ENCODE data around the gene CDH23.

Gene CDH23

GRCh38 chr10:71636588-71636987 lies 239.9 kb downstream of the CDH23 start:
- TF ChIP-seq, protein P1, sequence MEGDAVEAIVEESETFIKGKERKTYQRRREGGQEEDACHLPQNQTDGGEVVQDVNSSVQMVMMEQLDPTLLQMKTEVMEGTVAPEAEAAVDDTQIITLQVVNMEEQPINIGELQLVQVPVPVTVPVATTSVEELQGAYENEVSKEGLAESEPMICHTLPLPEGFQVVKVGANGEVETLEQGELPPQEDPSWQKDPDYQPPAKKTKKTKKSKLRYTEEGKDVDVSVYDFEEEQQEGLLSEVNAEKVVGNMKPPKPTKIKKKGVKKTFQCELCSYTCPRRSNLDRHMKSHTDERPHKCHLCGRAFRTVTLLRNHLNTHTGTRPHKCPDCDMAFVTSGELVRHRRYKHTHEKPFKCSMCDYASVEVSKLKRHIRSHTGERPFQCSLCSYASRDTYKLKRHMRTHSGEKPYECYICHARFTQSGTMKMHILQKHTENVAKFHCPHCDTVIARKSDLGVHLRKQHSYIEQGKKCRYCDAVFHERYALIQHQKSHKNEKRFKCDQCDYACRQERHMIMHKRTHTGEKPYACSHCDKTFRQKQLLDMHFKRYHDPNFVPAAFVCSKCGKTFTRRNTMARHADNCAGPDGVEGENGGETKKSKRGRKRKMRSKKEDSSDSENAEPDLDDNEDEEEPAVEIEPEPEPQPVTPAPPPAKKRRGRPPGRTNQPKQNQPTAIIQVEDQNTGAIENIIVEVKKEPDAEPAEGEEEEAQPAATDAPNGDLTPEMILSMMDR (conservative IDR thresholded peaks at IDR 0.05; ENCODE audit: low read depth), result no peak
- POLR2A ChIA-PET (ENCODE audit: low non-redundant PET), result no interaction called here
- CTCF ChIA-PET, result interaction anchor here (0.9 to 1.0 kb wide), 3 partner anchors 28 to 317 kb away, joined by 3 to 12 read pairs (median 4); partner anchors contain the start of gene SLC29A3
- DNase-seq (ENCODE audit: low spot score), result no peak
- no peak overlapping the region for H3K27ac ChIP-seq

DNA sequence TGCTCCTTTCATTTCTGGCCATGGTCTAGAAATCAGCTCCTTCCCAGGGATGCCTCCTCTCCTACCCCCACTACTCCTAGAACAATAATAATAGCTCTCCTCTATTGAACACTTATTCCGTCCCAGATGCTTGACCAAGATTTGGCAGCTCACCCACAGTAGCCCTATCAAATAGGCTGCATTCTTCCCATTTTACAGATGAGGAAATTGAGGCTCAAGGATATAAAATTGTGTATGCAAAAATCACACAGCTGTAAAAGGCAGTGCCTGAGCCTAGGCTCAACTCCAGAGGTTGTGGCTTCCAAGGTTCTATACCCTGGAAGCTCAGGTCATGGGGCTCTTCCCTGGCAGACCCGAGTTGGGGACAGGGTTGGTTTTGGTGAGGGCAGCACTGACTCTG lies 240.6 kb downstream of the CDH23 start:
- POLR2A ChIA-PET (ENCODE audit: low non-redundant PET), result no interaction called here
- CTCF ChIA-PET, result interaction anchor here (1.0 kb wide), 1 partner anchor 28 kb away, joined by 12 read pairs; no protein-coding TSS in a partner anchor
- no peak overlapping the region for H3K27ac ChIP-seq
- no peak for DNase-seq (ENCODE audit: low spot score)
- TF ChIP-seq, protein P1 (conservative IDR thresholded peaks at IDR 0.05; ENCODE audit: low read depth), result no peak

- ChIA-PET POLR2A (ENCODE audit: low non-redundant PET) (no interaction called here), CTCF (interaction anchor here (0.9 kb wide), 1 partner anchor 15 kb away, joined by 3 read pairs; no protein-coding TSS in a partner anchor)
- TF ChIP-seq, protein P1 (conservative IDR thresholded peaks at IDR 0.05; ENCODE audit: low read depth), result no peak
- H3K27ac ChIP-seq, result no peak overlapping the region
- no peak for DNase-seq (ENCODE audit: low spot score)
These were observed 241.5 kb downstream of the CDH23 start for GRCh38 chr10:71638064-71638821.

- POLR2A ChIA-PET (ENCODE audit: low non-redundant PET), result no interaction called here
- CTCF ChIA-PET, result interaction anchor here (0.5 to 0.9 kb wide), 3 partner anchors 16 to 1020 kb away, joined by 3 read pairs; no protein-coding TSS in a partner anchor
These were observed 242.4 kb downstream of the CDH23 start for GRCh38 chr10:71638822-71639719.

GRCh38 chr10:71640607-71641006 lies 243.9 kb downstream of the CDH23 start:
- no peak overlapping the region for H3K27ac ChIP-seq
- CTCF ChIA-PET, result interaction anchor here (0.6 to 1.3 kb wide), 2 partner anchors 17 to 31 kb away, joined by 3 read pairs; no protein-coding TSS in a partner anchor
- DNase-seq (ENCODE audit: low spot score), result no peak
- POLR2A ChIA-PET (ENCODE audit: low non-redundant PET), result no interaction called here
- TF ChIP-seq, protein P1 (conservative IDR thresholded peaks at IDR 0.05; ENCODE audit: low read depth), result no peak

More at GRCh38 chr10:71638822-71639719, 242.4 kb downstream of the CDH23 start:
- TF ChIP-seq, protein P1 (conservative IDR thresholded peaks at IDR 0.05; ENCODE audit: low read depth), result no peak
- no peak overlapping the region for H3K27ac ChIP-seq
- no peak for DNase-seq (ENCODE audit: low spot score)

DNA sequence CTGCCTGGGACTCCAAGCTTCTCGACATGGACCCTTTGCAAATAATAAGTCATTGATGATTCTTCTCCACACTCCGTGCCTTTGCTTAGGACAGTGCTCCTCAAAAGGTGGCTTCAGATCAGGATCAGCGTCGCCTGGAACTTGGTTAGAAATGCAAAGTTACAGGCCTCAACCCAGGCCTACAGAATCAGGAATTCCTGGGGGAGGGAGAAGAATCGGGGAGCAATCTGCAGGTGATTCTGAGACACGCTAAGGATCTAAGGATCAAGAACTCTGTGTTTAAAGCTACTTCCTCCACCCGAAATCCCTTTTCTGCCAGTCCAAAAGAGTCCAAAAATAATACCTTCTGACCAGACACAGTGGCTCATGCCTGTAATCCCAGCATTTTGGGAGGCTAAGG lies 244.7 kb downstream of the CDH23 start:
- ChIA-PET CTCF (interaction anchor here (1.3 kb wide), 1 partner anchor 18 kb away, joined by 3 read pairs; no protein-coding TSS in a partner anchor), POLR2A (ENCODE audit: low non-redundant PET) (no interaction called here)
- TF ChIP-seq, protein P1 (conservative IDR thresholded peaks at IDR 0.05; ENCODE audit: low read depth), result no peak
- DNase-seq (ENCODE audit: low spot score), result no peak
- no peak overlapping the region for H3K27ac ChIP-seq

Measured in RWPE1 (cell line).